Measurements from ENCODE around the gene EXOC3L1.

Gene EXOC3L1

DNA sequence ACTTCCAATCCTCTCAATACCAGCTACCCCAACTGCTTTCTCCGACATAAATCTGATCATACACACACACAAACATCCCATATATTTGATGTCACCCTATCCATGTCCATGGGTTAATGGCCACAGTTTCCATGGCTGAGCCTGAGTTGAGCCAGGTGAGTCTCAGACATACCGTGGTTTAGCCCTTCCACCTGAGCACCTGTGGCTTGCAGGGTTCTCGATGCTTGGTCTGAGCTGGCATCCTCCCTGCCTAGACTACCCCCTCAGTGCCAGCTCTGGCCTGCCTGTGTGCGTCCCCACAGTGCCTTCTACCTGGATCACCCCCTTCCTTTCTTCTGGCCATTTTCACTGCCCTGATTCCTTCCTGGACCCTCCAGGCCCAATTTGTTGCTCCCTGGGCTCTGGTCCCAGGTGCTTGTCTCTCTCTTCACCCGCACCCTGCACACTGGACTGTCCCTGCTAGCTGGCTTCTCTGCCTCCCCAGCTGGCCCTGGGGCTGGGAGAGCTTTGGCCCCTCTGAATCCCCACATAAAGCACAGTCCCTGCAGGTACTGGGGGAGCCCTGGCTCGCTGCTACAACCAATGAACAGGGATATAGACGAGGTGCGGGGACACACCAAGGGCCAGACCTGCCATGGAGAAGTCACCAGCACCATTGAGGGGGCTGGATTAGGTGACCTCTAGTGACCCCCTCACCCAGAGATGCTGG is 16.3 kb upstream of the EXOC3L1 start:
- Histone ChIP-seq H2BK12ac (ENCODE audit: low read length) (no peak overlapping the region), H4K8ac (ENCODE audit: low read depth, low read length) (no peak overlapping the region), H3K27me3 (ENCODE audit: control insufficient read depth in 3 of 3, insufficient read depth in 3 of 3, low read depth in 1 of 3, low read length in 3 of 3) (no peaks in the 10 kb centered on the region), H3K4ac (ENCODE audit: low read length) (no peak overlapping the region), H3K14ac (ENCODE audit: low read length) (no peak overlapping the region), H3K36me3 (replicated peaks in 1 of 2; ENCODE audit: control insufficient read depth in 2 of 2, insufficient read depth in 2 of 2, low read length in 2 of 2) (peaks cover 17 to 41% of the 10 kb centered on the region in 2 donors), H3K4me2 (ENCODE audit: insufficient read depth, low read length, poor library complexity, severe bottlenecking) (no peak overlapping the region), H2BK5ac (ENCODE audit: low read length) (no peak overlapping the region), H3K4me1 (ENCODE audit: control insufficient read depth in 2 of 2, insufficient read depth in 1 of 2, low read depth in 1 of 2, low read length in 2 of 2) (peaks cover 8 to 21% of the 10 kb centered on the region in 2 donors), H2AFZ (ENCODE audit: low read length) (no peak overlapping the region), H3K9me3 (replicated peaks in 1 of 2; ENCODE audit: control insufficient read depth in 2 of 2, insufficient read depth in 1 of 2, low read depth in 1 of 2, low read length in 2 of 2) (no peaks in the 10 kb centered on the region), H3K27ac (replicated peaks; ENCODE audit: low read length) (no peak overlapping the region), H3K9ac (ENCODE audit: low read depth, low read length, poor library complexity) (peak overlapping the region; percentile 34), H4K91ac (ENCODE audit: low read depth, low read length, poor library complexity) (peak overlapping the region; percentile 19), H3K18ac (ENCODE audit: low read length) (peak overlapping the region; percentile 9), H3K79me1 (ENCODE audit: low read depth, low read length) (no peaks in the 10 kb centered on the region), H2AK5ac (ENCODE audit: low read depth, low read length) (no peak overlapping the region), H3K23ac (ENCODE audit: low read depth, low read length, poor library complexity) (no peak overlapping the region), H2BK120ac (ENCODE audit: low read depth, low read length) (no peak overlapping the region), H2BK15ac (ENCODE audit: low read length) (no peak overlapping the region), H3K4me3 (ENCODE audit: low read length in 2 of 2) (no peak overlapping the region)
- DNase-seq (ENCODE audit: low spot score) = no peak
- WGBS, 2 donors (ENCODE audit: extremely low coverage in 2 of 2, insufficient read length in 2 of 2, insufficient replicate concordance in 1 of 2) = no CpG with 5 or more reads among the region's 8 CpGs

- H2AFZ ChIP-seq (ENCODE audit: low read length) = no peak overlapping the region
- no peak overlapping the region for H3K4ac ChIP-seq (ENCODE audit: low read length)
- H2BK5ac ChIP-seq (ENCODE audit: low read length) = no peak overlapping the region
- no peak overlapping the region for H3K9ac ChIP-seq (ENCODE audit: low read depth, low read length, poor library complexity)
- H3K23ac ChIP-seq (ENCODE audit: low read depth, low read length, poor library complexity) = peak overlapping the region; percentile 80
- H2BK120ac ChIP-seq (ENCODE audit: low read depth, low read length) = no peak overlapping the region
- no peak overlapping the region for H4K8ac ChIP-seq (ENCODE audit: low read depth, low read length)
- H2BK12ac ChIP-seq (ENCODE audit: low read length) = no peak overlapping the region
- peaks cover 8 to 27% of the 10 kb centered on the region in 2 donors for H3K4me1 ChIP-seq (ENCODE audit: control insufficient read depth in 2 of 2, insufficient read depth in 1 of 2, low read depth in 1 of 2, low read length in 2 of 2)
- DNase-seq (ENCODE audit: low spot score) = no peak
- WGBS, 2 donors (ENCODE audit: extremely low coverage in 2 of 2, insufficient read length in 2 of 2, insufficient replicate concordance in 1 of 2) = no CpG with 5 or more reads among the region's 4 CpGs
- H2AK5ac ChIP-seq (ENCODE audit: low read depth, low read length) = no peak overlapping the region
- no peak overlapping the region for H3K27ac ChIP-seq (replicated peaks; ENCODE audit: low read length)
- H3K14ac ChIP-seq (ENCODE audit: low read length) = no peak overlapping the region
- no peaks in the 10 kb centered on the region for H3K9me3 ChIP-seq (replicated peaks in 1 of 2; ENCODE audit: control insufficient read depth in 2 of 2, insufficient read depth in 1 of 2, low read depth in 1 of 2, low read length in 2 of 2)
- H3K27me3 ChIP-seq (ENCODE audit: control insufficient read depth in 3 of 3, insufficient read depth in 3 of 3, low read depth in 1 of 3, low read length in 3 of 3) = peaks cover 0 to 5% (median 0%) of the 10 kb centered on the region in 3 experiments
- H3K18ac ChIP-seq (ENCODE audit: low read length) = peak overlapping the region; percentile 57
- H3K4me3 ChIP-seq (ENCODE audit: low read length in 2 of 2) = no peak overlapping the region
- no peak overlapping the region for H4K91ac ChIP-seq (ENCODE audit: low read depth, low read length, poor library complexity)
- H3K4me2 ChIP-seq (ENCODE audit: insufficient read depth, low read length, poor library complexity, severe bottlenecking) = no peak overlapping the region
- peaks cover 21 to 51% of the 10 kb centered on the region in 2 donors for H3K36me3 ChIP-seq (replicated peaks in 1 of 2; ENCODE audit: control insufficient read depth in 2 of 2, insufficient read depth in 2 of 2, low read length in 2 of 2)
- H3K79me1 ChIP-seq (ENCODE audit: low read depth, low read length) = no peaks in the 10 kb centered on the region
- H2BK15ac ChIP-seq (ENCODE audit: low read length) = no peak overlapping the region
Observed at GRCh38 chr16:67204076-67204475, 14.1 kb upstream of the EXOC3L1 start.

DNA sequence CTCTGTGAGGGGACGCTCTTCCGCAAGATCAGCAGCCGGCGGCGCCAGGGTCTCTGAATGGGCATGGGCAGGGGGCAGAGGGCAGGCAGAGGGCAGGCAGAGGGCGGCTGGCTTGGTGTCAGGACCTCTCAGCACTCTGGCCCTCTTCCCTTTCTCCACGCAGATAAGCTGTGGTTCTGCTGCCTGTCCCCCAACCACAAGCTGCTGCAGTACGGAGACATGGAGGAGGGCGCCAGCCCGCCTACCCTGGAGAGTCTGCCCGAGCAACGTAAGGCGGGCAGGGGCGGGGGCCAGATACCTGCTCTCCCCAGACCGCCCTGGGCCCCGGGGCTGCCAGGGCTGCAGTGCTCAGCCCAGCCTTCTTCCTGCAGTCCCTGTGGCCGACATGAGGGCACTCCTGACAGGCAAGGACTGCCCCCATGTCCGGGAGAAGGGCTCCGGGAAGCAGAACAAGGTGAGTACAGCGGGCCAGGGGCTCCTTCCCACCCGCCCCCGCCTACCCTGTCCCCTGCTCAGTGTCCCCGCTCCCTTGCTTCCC is 13.1 kb upstream of the EXOC3L1 start:
- Histone ChIP-seq H3K18ac (ENCODE audit: low read length) (no peak overlapping the region), H3K4me3 (ENCODE audit: low read length in 2 of 2) (no peak overlapping the region), H2BK15ac (ENCODE audit: low read length) (no peak overlapping the region), H4K91ac (ENCODE audit: low read depth, low read length, poor library complexity) (no peak overlapping the region), H3K9ac (ENCODE audit: low read depth, low read length, poor library complexity) (no peak overlapping the region), H3K27ac (replicated peaks; ENCODE audit: low read length) (no peak overlapping the region), H4K8ac (ENCODE audit: low read depth, low read length) (peak overlapping the region; percentile 4), H2BK5ac (ENCODE audit: low read length) (no peak overlapping the region), H3K9me3 (replicated peaks in 1 of 2; ENCODE audit: control insufficient read depth in 2 of 2, insufficient read depth in 1 of 2, low read depth in 1 of 2, low read length in 2 of 2) (no peaks in the 10 kb centered on the region), H2BK12ac (ENCODE audit: low read length) (no peak overlapping the region), H3K4me1 (ENCODE audit: control insufficient read depth in 2 of 2, insufficient read depth in 1 of 2, low read depth in 1 of 2, low read length in 2 of 2) (peaks cover 8 to 29% of the 10 kb centered on the region in 2 donors), H3K4me2 (ENCODE audit: insufficient read depth, low read length, poor library complexity, severe bottlenecking) (no peak overlapping the region), H3K36me3 (replicated peaks in 1 of 2; ENCODE audit: control insufficient read depth in 2 of 2, insufficient read depth in 2 of 2, low read length in 2 of 2) (peaks cover 24 to 58% of the 10 kb centered on the region in 2 donors), H3K4ac (ENCODE audit: low read length) (no peak overlapping the region), H2AK5ac (ENCODE audit: low read depth, low read length) (no peak overlapping the region), H2BK120ac (ENCODE audit: low read depth, low read length) (no peak overlapping the region), H3K14ac (ENCODE audit: low read length) (no peak overlapping the region), H3K27me3 (ENCODE audit: control insufficient read depth in 3 of 3, insufficient read depth in 3 of 3, low read depth in 1 of 3, low read length in 3 of 3) (peaks cover 0 to 5% (median 0%) of the 10 kb centered on the region in 3 experiments), H2AFZ (ENCODE audit: low read length) (no peak overlapping the region), H3K79me1 (ENCODE audit: low read depth, low read length) (no peaks in the 10 kb centered on the region), H3K23ac (ENCODE audit: low read depth, low read length, poor library complexity) (no peak overlapping the region)
- whole genome bisulfite sequencing, 2 donors (ENCODE audit: extremely low coverage in 2 of 2, insufficient read length in 2 of 2, insufficient replicate concordance in 1 of 2) = no CpG with 5 or more reads among the region's 23 CpGs
- DNase-seq (ENCODE audit: low spot score) = no peak

DNA sequence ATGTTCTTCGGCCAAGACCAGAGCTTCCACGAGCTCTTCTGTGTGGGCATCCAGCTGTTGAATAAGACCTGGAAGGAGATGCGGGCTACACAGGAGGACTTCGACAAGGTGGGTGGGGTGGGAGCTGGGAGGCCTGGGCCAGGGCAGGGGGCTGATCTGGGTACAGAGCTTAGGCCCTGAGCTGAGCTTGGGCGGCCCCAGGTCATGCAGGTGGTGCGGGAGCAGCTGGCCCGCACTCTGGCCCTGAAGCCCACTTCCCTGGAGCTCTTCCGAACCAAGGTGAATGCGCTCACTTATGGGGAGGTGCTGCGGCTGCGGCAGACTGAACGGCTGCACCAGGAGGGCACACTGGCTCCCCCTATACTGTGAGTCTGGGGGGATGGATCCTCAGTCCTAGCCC is 12.5 kb upstream of the EXOC3L1 start:
- no peak overlapping the region for H2BK12ac ChIP-seq (ENCODE audit: low read length)
- peaks cover 30 to 64% of the 10 kb centered on the region in 2 donors for H3K36me3 ChIP-seq (replicated peaks in 1 of 2; ENCODE audit: control insufficient read depth in 2 of 2, insufficient read depth in 2 of 2, low read length in 2 of 2)
- no peak overlapping the region for H3K23ac ChIP-seq (ENCODE audit: low read depth, low read length, poor library complexity)
- peaks cover 0 to 5% (median 0%) of the 10 kb centered on the region in 3 experiments for H3K27me3 ChIP-seq (ENCODE audit: control insufficient read depth in 3 of 3, insufficient read depth in 3 of 3, low read depth in 1 of 3, low read length in 3 of 3)
- H3K18ac ChIP-seq (ENCODE audit: low read length) = no peak overlapping the region
- no peak for DNase-seq (ENCODE audit: low spot score)
- H3K4me1 ChIP-seq (ENCODE audit: control insufficient read depth in 2 of 2, insufficient read depth in 1 of 2, low read depth in 1 of 2, low read length in 2 of 2) = peaks cover 5 to 23% of the 10 kb centered on the region in 2 donors
- H2BK15ac ChIP-seq (ENCODE audit: low read length) = no peak overlapping the region
- H2BK120ac ChIP-seq (ENCODE audit: low read depth, low read length) = no peak overlapping the region
- H3K79me1 ChIP-seq (ENCODE audit: low read depth, low read length) = no peaks in the 10 kb centered on the region
- H4K8ac ChIP-seq (ENCODE audit: low read depth, low read length) = peak overlapping the region; percentile 4
- H2AK5ac ChIP-seq (ENCODE audit: low read depth, low read length) = no peak overlapping the region
- H2AFZ ChIP-seq (ENCODE audit: low read length) = no peak overlapping the region
- WGBS, 2 donors (ENCODE audit: extremely low coverage in 2 of 2, insufficient read length in 2 of 2, insufficient replicate concordance in 1 of 2) = no CpG with 5 or more reads among the region's 12 CpGs
- no peaks in the 10 kb centered on the region for H3K9me3 ChIP-seq (replicated peaks in 1 of 2; ENCODE audit: control insufficient read depth in 2 of 2, insufficient read depth in 1 of 2, low read depth in 1 of 2, low read length in 2 of 2)
- peak overlapping the region; percentile 13 for H2BK5ac ChIP-seq (ENCODE audit: low read length)
- no peak overlapping the region for H3K27ac ChIP-seq (replicated peaks; ENCODE audit: low read length)
- no peak overlapping the region for H3K4me3 ChIP-seq (ENCODE audit: low read length in 2 of 2)
- H3K4ac ChIP-seq (ENCODE audit: low read length) = no peak overlapping the region
- H3K14ac ChIP-seq (ENCODE audit: low read length) = no peak overlapping the region
- H4K91ac ChIP-seq (ENCODE audit: low read depth, low read length, poor library complexity) = no peak overlapping the region
- no peak overlapping the region for H3K4me2 ChIP-seq (ENCODE audit: insufficient read depth, low read length, poor library complexity, severe bottlenecking)
- no peak overlapping the region for H3K9ac ChIP-seq (ENCODE audit: low read depth, low read length, poor library complexity)

All from neuronal stem cell (in vitro differentiated cells).